GM23338 (cell line): ENCODE measurements around the gene RGS7. TPM values are rescaled to one million over a fixed set of nuclear protein-coding genes. Genes with fewer than 3 reads are reported as not detected.

ENCODE experiments used
- ATAC-seq: fragments of 200-7000 bp; cut with Tn5 transposase; 3 replicates; pipeline ENCODE4 v1.9.1; 2020
- DNase-seq: peaks from one replicate; pipeline ENCODE4 v3.0.0-alpha.2; 2015; ENCODE audit warnings: low spot score
- H2AFZ ChIP-seq: fragments of 200-600 bp; sonication (generic); 2 replicates; pipeline ENCODE4 v1.8.0; 2016; ENCODE audit warnings: antibody characterized with exemption, mild to moderate bottlenecking, moderate library complexity
- H3F3A ChIP-seq: fragments of 200-600 bp; sonication (generic); replicated peaks from 2 replicates; pipeline ENCODE4 v1.8.0; 2017; ENCODE audit warnings: antibody characterized with exemption, mixed run types, low read depth
- H3K27ac ChIP-seq: fragments of 200-600 bp; sonication (generic); 2 replicates; pipeline ENCODE4 v1.6.1; 2016; ENCODE audit warnings: low read depth
- H3K27me3 ChIP-seq: fragments of 200-600 bp; sonication (generic); 2 replicates; pipeline ENCODE4 v1.8.0; 2016; ENCODE audit warnings: mild to moderate bottlenecking, mixed run types, moderate library complexity; ENCODE audit not compliant: insufficient read depth
- H3K36me3 ChIP-seq: fragments of 200-600 bp; sonication (generic); 2 replicates; pipeline ENCODE4 v1.8.0; 2016; ENCODE audit warnings: mild to moderate bottlenecking; ENCODE audit not compliant: insufficient read depth
- H3K4me1 ChIP-seq: fragments of 200-600 bp; sonication (generic); 2 replicates; pipeline ENCODE4 v1.8.0; 2016; ENCODE audit warnings: mild to moderate bottlenecking, moderate library complexity; ENCODE audit not compliant: insufficient read depth
- H3K4me2 ChIP-seq: fragments of 200-600 bp; sonication (generic); 2 replicates; pipeline ENCODE4 v1.7.1; 2017; ENCODE audit warnings: mixed run types
- H3K4me3 ChIP-seq: fragments of 200-600 bp; sonication (generic); 2 replicates; pipeline ENCODE4 v1.6.1; 2016; ENCODE audit warnings: mixed run types
- H3K79me2 ChIP-seq: fragments of 200-600 bp; sonication (generic); replicated peaks from 2 replicates; pipeline ENCODE4 v1.8.0; 2017; ENCODE audit warnings: mild to moderate bottlenecking; ENCODE audit not compliant: insufficient read depth
- H3K9me2 ChIP-seq: fragments of 200-600 bp; sonication (generic); 2 replicates; pipeline ENCODE4 v1.8.0; 2017; ENCODE audit not compliant: insufficient read depth
- H4K20me1 ChIP-seq: fragments of 200-600 bp; sonication (generic); replicated peaks from 2 replicates; pipeline ENCODE4 v1.8.0; 2017; ENCODE audit warnings: mild to moderate bottlenecking; ENCODE audit not compliant: insufficient read depth
- H3K27ac Mint-ChIP-seq: 2 replicates; pipeline ENCODE4 v1.8.0; 2020; ENCODE audit warnings: inconsistent platforms, mild to moderate bottlenecking, moderate library complexity, mixed read lengths
- H3K27me3 Mint-ChIP-seq: 3 replicates; pipeline ENCODE4 v1.8.0; 2022; ENCODE audit warnings: low read depth, mild to moderate bottlenecking, moderate library complexity, mixed read lengths, inconsistent platforms; ENCODE audit not compliant: insufficient read depth, poor library complexity
- H3K36me3 Mint-ChIP-seq: 3 replicates; pipeline ENCODE4 v1.8.0; 2021; ENCODE audit warnings: low read depth, mild to moderate bottlenecking, inconsistent platforms, moderate library complexity, mixed read lengths
- H3K4me1 Mint-ChIP-seq: 3 replicates; pipeline ENCODE4 v1.8.0; 2020; ENCODE audit warnings: mild to moderate bottlenecking, inconsistent platforms, mixed read lengths
- H3K4me3 Mint-ChIP-seq: 3 replicates; pipeline ENCODE4 v1.8.0; 2021; ENCODE audit warnings: moderate library complexity, mild to moderate bottlenecking, inconsistent platforms, mixed read lengths
- H3K9me3 Mint-ChIP-seq: 3 replicates; pipeline ENCODE4 v1.8.0; 2020; ENCODE audit warnings: moderate library complexity, mild to moderate bottlenecking, inconsistent platforms, mixed read lengths
- ETS1 ChIP-seq: IDR thresholded peaks from 2 replicates; pipeline ENCODE4 v1.6.1; 2016; ENCODE audit warnings: antibody characterized with exemption
- EZH2 ChIP-seq: fragments of 200-600 bp; sonication (generic); IDR thresholded peaks from one replicate; pipeline ENCODE4 v1.8.0; 2017; ENCODE audit warnings: antibody characterized with exemption, mild to moderate bottlenecking, low read depth; ENCODE audit not compliant: unreplicated experiment
- JUNB ChIP-seq: IDR thresholded peaks from one replicate; pipeline ENCODE4 v1.6.1; 2016; ENCODE audit warnings: antibody characterized with exemption; ENCODE audit not compliant: unreplicated experiment
- POLR2AphosphoS5 ChIP-seq: IDR thresholded peaks from 2 replicates; pipeline ENCODE4 v1.6.1; 2016; ENCODE audit warnings: antibody characterized with exemption, low read depth
- ZNF462 ChIP-seq: fragments of 250-450 bp; sonication (Bioruptor Pico); IDR thresholded peaks from 2 replicates; pipeline ENCODE4 v1.5.0; 2020; ENCODE audit warnings: mild to moderate bottlenecking, moderate library complexity
- polyA plus RNA-seq: library from polyadenylated mRNA; unstranded; fragments of >200 nt; fragmentation: Nextera tagmentation; extraction: Ambion mirVana; gene quantifications from 2 replicates; pipeline ENCODE4 v1.2.1, GENCODE V29; 2016
- total RNA-seq: library from RNA; depleted of rRNA; stranded (reverse); fragments of >200 nt; shearing (Covaris generic); gene quantifications from 2 replicates; pipeline ENCODE4 v1.2.3, GENCODE V29; 2014
- TF ChIP-seq, protein P1 (sequence below), 2 experiments: fragments of 200-600 bp in 1 of 2; sonication (generic) in 1 of 2; conservative IDR thresholded peaks; 2 replicates each; pipeline versions ENCODE4 v1.5.1 to v1.6.1; 2016 to 2017; ENCODE audit warnings: antibody characterized with exemption in 2 of 2, low read depth in 2 of 2, mild to moderate bottlenecking in 2 of 2, moderate library complexity in 1 of 2
- TF ChIP-seq, protein P2 (sequence below): IDR thresholded peaks from one replicate; pipeline ENCODE4 v1.6.1; 2018; ENCODE audit warnings: antibody characterized with exemption; ENCODE audit not compliant: unreplicated experiment

Gene RGS7
- total and polyA plus RNA-seq, 2 experiments from 2014 or later: 2.0 to 2.2 TPM

DNA sequence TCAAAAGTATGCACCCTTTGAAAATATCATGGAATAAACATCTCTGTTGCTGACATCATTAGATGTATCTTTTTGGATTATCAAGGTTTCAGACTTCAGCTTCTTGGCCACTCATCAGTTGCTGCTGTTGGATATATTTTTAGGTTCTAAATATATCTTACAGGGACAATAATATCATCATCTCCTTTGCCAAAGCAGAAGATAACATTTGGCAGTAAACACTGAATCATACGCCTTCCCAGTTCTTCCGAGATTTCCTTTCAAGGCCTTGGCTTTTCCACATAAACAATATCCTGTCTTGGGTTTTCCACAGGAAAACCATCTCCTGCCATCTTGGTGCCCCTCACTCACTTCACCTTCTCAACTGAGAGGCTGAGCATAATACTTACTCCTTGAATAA, 39.3 kb downstream of the RGS7 start (continued):
- TF ChIP-seq, protein P1, sequence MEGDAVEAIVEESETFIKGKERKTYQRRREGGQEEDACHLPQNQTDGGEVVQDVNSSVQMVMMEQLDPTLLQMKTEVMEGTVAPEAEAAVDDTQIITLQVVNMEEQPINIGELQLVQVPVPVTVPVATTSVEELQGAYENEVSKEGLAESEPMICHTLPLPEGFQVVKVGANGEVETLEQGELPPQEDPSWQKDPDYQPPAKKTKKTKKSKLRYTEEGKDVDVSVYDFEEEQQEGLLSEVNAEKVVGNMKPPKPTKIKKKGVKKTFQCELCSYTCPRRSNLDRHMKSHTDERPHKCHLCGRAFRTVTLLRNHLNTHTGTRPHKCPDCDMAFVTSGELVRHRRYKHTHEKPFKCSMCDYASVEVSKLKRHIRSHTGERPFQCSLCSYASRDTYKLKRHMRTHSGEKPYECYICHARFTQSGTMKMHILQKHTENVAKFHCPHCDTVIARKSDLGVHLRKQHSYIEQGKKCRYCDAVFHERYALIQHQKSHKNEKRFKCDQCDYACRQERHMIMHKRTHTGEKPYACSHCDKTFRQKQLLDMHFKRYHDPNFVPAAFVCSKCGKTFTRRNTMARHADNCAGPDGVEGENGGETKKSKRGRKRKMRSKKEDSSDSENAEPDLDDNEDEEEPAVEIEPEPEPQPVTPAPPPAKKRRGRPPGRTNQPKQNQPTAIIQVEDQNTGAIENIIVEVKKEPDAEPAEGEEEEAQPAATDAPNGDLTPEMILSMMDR (conservative IDR thresholded peaks at IDR 0.05; ENCODE audit: low read depth in 2 of 2): no peak

DNA sequence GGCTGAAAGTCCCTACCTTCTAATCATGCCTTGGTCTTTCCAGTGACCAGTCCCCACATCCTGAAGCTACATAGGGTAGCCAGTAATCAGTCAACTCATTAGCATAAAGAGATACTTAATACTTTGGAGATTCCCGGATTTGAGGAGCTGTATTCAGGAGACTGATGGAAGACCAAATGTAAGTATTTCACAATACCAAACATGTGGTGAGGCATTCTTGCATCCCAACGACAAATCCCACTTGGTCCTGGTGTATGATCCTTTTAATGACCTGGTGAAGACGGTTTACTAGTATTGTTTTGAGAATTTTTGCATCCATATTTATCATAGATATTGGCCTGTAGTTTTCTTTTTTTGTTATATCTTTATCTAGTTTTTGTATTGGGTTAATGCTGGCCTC, 40.6 kb downstream of the RGS7 start:
- no peak overlapping the region for H3K4me3 ChIP-seq
- H3K36me3 Mint-ChIP-seq: no peaks in the 10 kb centered on the region
- no peak overlapping the region for H3K4me3 Mint-ChIP-seq
- H3K27me3 ChIP-seq: no peaks in the 10 kb centered on the region
- H3K4me1 Mint-ChIP-seq: peaks cover 3% of the 10 kb centered on the region; the same call in 2 of the 3 replicates
- H3K79me2 ChIP-seq: no peaks in the 10 kb centered on the region
- no peak for TF ChIP-seq JUNB
- no peak for TF ChIP-seq POLR2AphosphoS5
- TF ChIP-seq EZH2: no peak
- TF ChIP-seq, protein P2, sequence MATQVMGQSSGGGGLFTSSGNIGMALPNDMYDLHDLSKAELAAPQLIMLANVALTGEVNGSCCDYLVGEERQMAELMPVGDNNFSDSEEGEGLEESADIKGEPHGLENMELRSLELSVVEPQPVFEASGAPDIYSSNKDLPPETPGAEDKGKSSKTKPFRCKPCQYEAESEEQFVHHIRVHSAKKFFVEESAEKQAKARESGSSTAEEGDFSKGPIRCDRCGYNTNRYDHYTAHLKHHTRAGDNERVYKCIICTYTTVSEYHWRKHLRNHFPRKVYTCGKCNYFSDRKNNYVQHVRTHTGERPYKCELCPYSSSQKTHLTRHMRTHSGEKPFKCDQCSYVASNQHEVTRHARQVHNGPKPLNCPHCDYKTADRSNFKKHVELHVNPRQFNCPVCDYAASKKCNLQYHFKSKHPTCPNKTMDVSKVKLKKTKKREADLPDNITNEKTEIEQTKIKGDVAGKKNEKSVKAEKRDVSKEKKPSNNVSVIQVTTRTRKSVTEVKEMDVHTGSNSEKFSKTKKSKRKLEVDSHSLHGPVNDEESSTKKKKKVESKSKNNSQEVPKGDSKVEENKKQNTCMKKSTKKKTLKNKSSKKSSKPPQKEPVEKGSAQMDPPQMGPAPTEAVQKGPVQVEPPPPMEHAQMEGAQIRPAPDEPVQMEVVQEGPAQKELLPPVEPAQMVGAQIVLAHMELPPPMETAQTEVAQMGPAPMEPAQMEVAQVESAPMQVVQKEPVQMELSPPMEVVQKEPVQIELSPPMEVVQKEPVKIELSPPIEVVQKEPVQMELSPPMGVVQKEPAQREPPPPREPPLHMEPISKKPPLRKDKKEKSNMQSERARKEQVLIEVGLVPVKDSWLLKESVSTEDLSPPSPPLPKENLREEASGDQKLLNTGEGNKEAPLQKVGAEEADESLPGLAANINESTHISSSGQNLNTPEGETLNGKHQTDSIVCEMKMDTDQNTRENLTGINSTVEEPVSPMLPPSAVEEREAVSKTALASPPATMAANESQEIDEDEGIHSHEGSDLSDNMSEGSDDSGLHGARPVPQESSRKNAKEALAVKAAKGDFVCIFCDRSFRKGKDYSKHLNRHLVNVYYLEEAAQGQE: no peak
- TF ChIP-seq ETS1: no peak
- TF ChIP-seq ZNF462 (CRISPR knock-in tag): no peak
- no peak for ATAC-seq
- peaks cover 4% of the 10 kb centered on the region; the same call in 1 of the 2 replicates for H3K4me1 ChIP-seq
- no peak overlapping the region for H3K27ac ChIP-seq
- H4K20me1 ChIP-seq: no peaks in the 10 kb centered on the region
- H3F3A ChIP-seq: no peaks in the 10 kb centered on the region
- H2AFZ ChIP-seq: no peak overlapping the region
- DNase-seq: no peak
- 0 out of 2 replicates have a peak, but pooled peaks cover 2% of the 10 kb centered on the region for H3K9me2 ChIP-seq
- no peak overlapping the region for H3K4me2 ChIP-seq
- H3K9me3 Mint-ChIP-seq: no peaks in the 10 kb centered on the region
- no peak overlapping the region for H3K27ac Mint-ChIP-seq
- H3K27me3 Mint-ChIP-seq: no peaks in the 10 kb centered on the region
- H3K36me3 ChIP-seq: no peaks in the 10 kb centered on the region
